Panc1 (cell line): Measurements from ENCODE around the gene BICD1. TPM values are rescaled to one million over a fixed set of nuclear protein-coding genes. Genes with fewer than 3 reads are reported as not detected.

ENCODE experiments used
- ATAC-seq: fragments of 200-7000 bp; cut with Tn5 transposase; 2 replicates; pipeline ENCODE4 v1.9.1; 2020; ENCODE audit warnings: mild to moderate bottlenecking, moderate library complexity
- BruUV-seq: library from RNA; stranded (reverse); fragments of 400-500 nt; replicated peaks from 2 replicates; lab custom pipeline; 2021; lab: Mats Ljungman, UMichigan
- CTCF ChIA-PET: fragments of 300-600 bp; sonication (Branson Sonifier 250); formaldehyde crosslinking; loops from one replicate; lab custom pipeline; 2022; ENCODE audit warnings: antibody characterized with exemption; lab: Charles Lee
- POLR2A ChIA-PET: fragments of 300-600 bp; sonication (Branson Sonifier 250); formaldehyde crosslinking; loops from one replicate; lab custom pipeline; 2022; ENCODE audit warnings: antibody characterized with exemption; lab: Charles Lee
- DNase-seq: peaks from one replicate; pipeline ENCODE4 v3.0.0-alpha.2; 2010; ENCODE audit warnings: low read depth, low spot score
- H3K27ac ChIP-seq: 2 replicates; pipeline ENCODE4 v1.5.1; 2011; ENCODE audit warnings: mild to moderate bottlenecking, low read length, inconsistent platforms
- H3K27me3 ChIP-seq: fragments of 200-500 bp; sonication (Bioruptor generic); 2 replicates; pipeline ENCODE4 v1.6.0; 2014; ENCODE audit warnings: low read length, inconsistent platforms; ENCODE audit not compliant: control insufficient read depth, insufficient read depth
- H3K36me3 ChIP-seq: fragments of 200-500 bp; sonication (Bioruptor generic); 2 replicates; pipeline ENCODE4 v1.5.1; 2014; ENCODE audit warnings: inconsistent platforms, mild to moderate bottlenecking, low read length, moderate library complexity; ENCODE audit not compliant: control insufficient read depth, insufficient read depth
- H3K4me1 ChIP-seq: 2 replicates; pipeline ENCODE4 v1.5.1; 2011; ENCODE audit warnings: inconsistent platforms, mild to moderate bottlenecking, low read length, moderate library complexity; ENCODE audit not compliant: control insufficient read depth, insufficient read depth
- H3K4me3 ChIP-seq, 2 experiments: 2 replicates each; pipeline ENCODE4 v1.5.1; 2011 to 2012; ENCODE audit warnings: low read depth in 2 of 2, low read length in 2 of 2, mild to moderate bottlenecking in 2 of 2, inconsistent platforms in 1 of 2, moderate library complexity in 1 of 2
- H3K9me3 ChIP-seq: fragments of 200-500 bp; sonication (Bioruptor generic); 2 replicates; pipeline ENCODE4 v1.5.1; 2014; ENCODE audit warnings: low read depth, mild to moderate bottlenecking, inconsistent platforms, low read length, moderate library complexity; ENCODE audit not compliant: control insufficient read depth, insufficient read depth
- CTCF ChIP-seq: fragments of 450-650 bp; IDR thresholded peaks from 2 replicates; pipeline ENCODE4 v1.5.1; 2017; ENCODE audit warnings: mild to moderate bottlenecking
- POLR2AphosphoS5 ChIP-seq: IDR thresholded peaks from 2 replicates; pipeline ENCODE4 v1.6.1; 2012; ENCODE audit warnings: mild to moderate bottlenecking, low read depth, low read length, moderate library complexity
- REST ChIP-seq, 2 experiments: IDR thresholded peaks; 2 replicates each; pipeline ENCODE4 v1.6.1; 2011 to 2012; ENCODE audit warnings: low read depth in 2 of 2, control low read depth in 1 of 2, low read length in 1 of 2, mild to moderate bottlenecking in 1 of 2, moderate library complexity in 1 of 2; ENCODE audit not compliant: insufficient read depth in 1 of 2
- SIN3A ChIP-seq: IDR thresholded peaks from 2 replicates; pipeline ENCODE4 v1.6.1; 2012; ENCODE audit warnings: low read depth, mild to moderate bottlenecking, low read length, moderate library complexity, borderline replicate concordance; ENCODE audit not compliant: insufficient read depth
- TCF7L2 ChIP-seq: IDR thresholded peaks from 2 replicates; pipeline ENCODE4 v1.6.1; 2011; ENCODE audit warnings: mild to moderate bottlenecking, low read depth, low read length, inconsistent platforms
- in situ Hi-C: cut with HindIII; loops from 2 replicates; pipeline ENCODE4 v1.10.0; 2016; ENCODE audit warnings: low sequenced_read_pairs, low pct_unique_long_range_greater_than_20kb
- intact Hi-C: fragments of 100-400 bp; cut with micrococcal nuclease; formaldehyde crosslinking; loops from one replicate; pipeline ENCODE4 v1.10.0; 2022; ENCODE audit not compliant: unreplicated experiment
- total RNA-seq: library from RNA; stranded (reverse); gene quantifications from one replicate; pipeline ENCODE4 v1.2.1, GENCODE V29; 2021; ENCODE audit not compliant: unreplicated experiment

Gene BICD1
- total RNA-seq, 1 experiment from 2014 or later: 40.0 TPM

- ChIA-PET CTCF (no interaction called here), POLR2A (no interaction called here)
- Histone ChIP-seq H3K4me3 (no peak overlapping the region), H3K27me3 (no peaks in the 10 kb centered on the region), H3K27ac (no peak overlapping the region), H3K4me1 (no peaks in the 10 kb centered on the region), H3K9me3 (no peaks in the 10 kb centered on the region), H3K36me3 (no peaks in the 10 kb centered on the region)
- intact Hi-C loops (no loop called here), in situ Hi-C loops (no loop called here)
- no peak for TF ChIP-seq POLR2AphosphoS5
- TF ChIP-seq CTCF: no peak
- no peak for TF ChIP-seq REST (IDR thresholded peaks at IDR 0.05; ENCODE audit: insufficient read depth in 1 of 2, low read depth in 2 of 2, low read length in 1 of 2)
- no peak for TF ChIP-seq TCF7L2
- TF ChIP-seq SIN3A: no peak
- DNase-seq (no peak), ATAC-seq (peak; percentile 38; the same call in 1 of the 2 replicates)
- BruUV-seq: no TSS peak
Observed at GRCh38 chr12:32418903-32419519, 312.4 kb downstream of the BICD1 start.

- ATAC-seq (peak; percentile 56), DNase-seq (no peak)
- CTCF ChIA-PET: no interaction called here
- no peaks in the 10 kb centered on the region for H3K9me3 ChIP-seq
- TF ChIP-seq SIN3A (no peak), REST (IDR thresholded peaks at IDR 0.05; ENCODE audit: insufficient read depth in 1 of 2, low read depth in 2 of 2, low read length in 1 of 2) (no peak), CTCF (no peak), TCF7L2 (no peak), POLR2AphosphoS5 (no peak)
- no peak overlapping the region for H3K27ac ChIP-seq
- no TSS peak for BruUV-seq
- POLR2A ChIA-PET: no interaction called here
- H3K27me3 ChIP-seq: no peaks in the 10 kb centered on the region
- no peaks in the 10 kb centered on the region for H3K4me1 ChIP-seq
- in situ Hi-C loops (no loop called here), intact Hi-C loops (no loop called here)
- H3K36me3 ChIP-seq: no peaks in the 10 kb centered on the region
- H3K4me3 ChIP-seq: no peak overlapping the region
Observed at GRCh38 chr12:32419520-32419960, 312.9 kb downstream of the BICD1 start.
